HEK293 (cell line): ENCODE data around the gene GGA1.
A peak's percentile ranks its signal among the peaks of the same experiment; 100 is the strongest.

Experiments
- CTCF ChIA-PET: fragments of 350-600 bp; formaldehyde crosslinking; extraction: SDS; loops from one replicate; lab custom pipeline; 2021; ENCODE audit warnings: antibody characterized with exemption; lab: Yijun Ruan, JAX
- POLR2A ChIA-PET: fragments of 300-600 bp; formaldehyde crosslinking; extraction: SDS; loops from one replicate; lab custom pipeline; 2020; ENCODE audit warnings: antibody characterized with exemption, inconsistent platforms; lab: Yijun Ruan, JAX
- H3K27ac ChIP-seq: fragments of 200-500 bp; sonication (Bioruptor generic); 2 replicates; pipeline ENCODE4 v1.5.1; 2014; ENCODE audit warnings: low read depth, low read length, control low read depth, inconsistent platforms; ENCODE audit errors: extremely low read depth
- H3K36me3 ChIP-seq, 2 experiments: fragments of 200-500 bp in 1 of 2; sonication (Bioruptor generic) in 1 of 2; 1 replicate in 1 of 2; 2 replicates in 1 of 2; pipeline ENCODE4 v1.5.1; 2014 to 2017; ENCODE audit warnings: inconsistent platforms in 2 of 2, low read length in 2 of 2; ENCODE audit not compliant: control insufficient read depth in 2 of 2, insufficient read depth in 1 of 2
- H3K4me1 ChIP-seq: fragments of 200-500 bp; sonication (Bioruptor generic); 2 replicates; pipeline ENCODE4 v1.5.1; 2014; ENCODE audit warnings: mild to moderate bottlenecking, low read length, inconsistent platforms; ENCODE audit not compliant: control insufficient read depth, insufficient read depth
- H3K4me3 ChIP-seq: 2 replicates; pipeline ENCODE4 v1.5.1; 2011; ENCODE audit warnings: low read depth, mild to moderate bottlenecking, control low read depth, low read length, moderate library complexity
- H3K9me3 ChIP-seq: fragments of 200-500 bp; sonication (Bioruptor generic); 2 replicates; pipeline ENCODE4 v1.5.1; 2014; ENCODE audit warnings: low read depth, low read length, inconsistent platforms; ENCODE audit not compliant: control insufficient read depth, insufficient read depth
- BCL11B ChIP-seq: fragments of 450-650 bp; formaldehyde crosslinking; IDR thresholded peaks from 2 replicates; pipeline ENCODE4 v1.5.1; 2016; ENCODE audit warnings: low read depth, missing biosample characterization, missing genetic modification characterization
- HIC1 ChIP-seq: fragments of 450-650 bp; formaldehyde crosslinking; IDR thresholded peaks from 2 replicates; pipeline ENCODE4 v1.5.1; 2016; ENCODE audit warnings: missing biosample characterization, missing genetic modification characterization
- IKZF3 ChIP-seq: fragments of 450-650 bp; IDR thresholded peaks from 2 replicates; pipeline ENCODE4 v1.5.0; 2018; ENCODE audit warnings: missing biosample characterization, mild to moderate bottlenecking, missing genetic modification characterization, moderate library complexity
- KLF16 ChIP-seq: fragments of 450-650 bp; formaldehyde crosslinking; IDR thresholded peaks from 2 replicates; pipeline ENCODE4 v1.5.1; 2017; ENCODE audit warnings: missing biosample characterization, missing genetic modification characterization
- KLF7 ChIP-seq: fragments of 450-650 bp; formaldehyde crosslinking; IDR thresholded peaks from 2 replicates; pipeline ENCODE4 v1.5.1; 2016; ENCODE audit warnings: missing biosample characterization, missing genetic modification characterization, borderline replicate concordance
- RBAK ChIP-seq: fragments of 450-650 bp; formaldehyde crosslinking; IDR thresholded peaks from 2 replicates; pipeline ENCODE4 v1.5.1; 2016; ENCODE audit warnings: missing biosample characterization, missing genetic modification characterization
- TSHZ1 ChIP-seq: fragments of 450-650 bp; formaldehyde crosslinking; IDR thresholded peaks from 2 replicates; pipeline ENCODE4 v1.5.1; 2016; ENCODE audit warnings: missing biosample characterization, missing genetic modification characterization, borderline replicate concordance
- ZBTB1 ChIP-seq: fragments of 450-650 bp; formaldehyde crosslinking; IDR thresholded peaks from 2 replicates; pipeline ENCODE4 v1.5.1; 2016; ENCODE audit warnings: missing biosample characterization, missing genetic modification characterization
- ZBTB17 ChIP-seq: fragments of 450-650 bp; formaldehyde crosslinking; IDR thresholded peaks from 2 replicates; pipeline ENCODE4 v1.5.1; 2016; ENCODE audit warnings: missing biosample characterization, missing genetic modification characterization
- ZBTB20 ChIP-seq: fragments of 450-650 bp; formaldehyde crosslinking; IDR thresholded peaks from 2 replicates; pipeline ENCODE4 v1.5.1; 2016; ENCODE audit warnings: missing biosample characterization, missing genetic modification characterization
- ZBTB26 ChIP-seq: fragments of 450-650 bp; formaldehyde crosslinking; optimal IDR thresholded peaks from 2 replicates; pipeline ENCODE3; 2016; ENCODE audit warnings: missing biosample characterization, mild to moderate bottlenecking, missing genetic modification characterization
- ZBTB48 ChIP-seq: fragments of 450-650 bp; formaldehyde crosslinking; IDR thresholded peaks from 2 replicates; pipeline ENCODE4 v1.5.1; 2016; ENCODE audit warnings: missing biosample characterization, missing genetic modification characterization
- ZNF174 ChIP-seq: fragments of 450-650 bp; formaldehyde crosslinking; IDR thresholded peaks from 2 replicates; pipeline ENCODE4 v1.5.0; 2017; ENCODE audit warnings: missing biosample characterization, mild to moderate bottlenecking, missing genetic modification characterization
- ZNF175 ChIP-seq: fragments of 450-650 bp; formaldehyde crosslinking; IDR thresholded peaks from 2 replicates; pipeline ENCODE4 v1.5.1; 2016; ENCODE audit warnings: missing biosample characterization, missing genetic modification characterization
- ZNF214 ChIP-seq: fragments of 450-650 bp; formaldehyde crosslinking; IDR thresholded peaks from 2 replicates; pipeline ENCODE4 v1.5.1; 2017; ENCODE audit warnings: missing biosample characterization, mild to moderate bottlenecking, missing genetic modification characterization, borderline replicate concordance
- ZNF280D ChIP-seq: fragments of 450-650 bp; formaldehyde crosslinking; IDR thresholded peaks from 2 replicates; pipeline ENCODE4 v1.5.1; 2016; ENCODE audit warnings: missing biosample characterization, missing genetic modification characterization
- ZNF488 ChIP-seq: fragments of 450-650 bp; formaldehyde crosslinking; IDR thresholded peaks from 2 replicates; pipeline ENCODE4 v1.5.1; 2016; ENCODE audit warnings: missing biosample characterization, missing genetic modification characterization
- ZNF529 ChIP-seq: fragments of 450-650 bp; formaldehyde crosslinking; IDR thresholded peaks from 2 replicates; pipeline ENCODE4 v1.5.1; 2017; ENCODE audit warnings: missing genetic modification characterization, missing biosample characterization; ENCODE audit not compliant: insufficient replicate concordance
- ZNF555 ChIP-seq: fragments of 450-650 bp; formaldehyde crosslinking; conservative IDR thresholded peaks from 2 replicates; pipeline ENCODE4 v1.5.1; 2017; ENCODE audit warnings: missing biosample characterization, mild to moderate bottlenecking, missing genetic modification characterization, inconsistent platforms
- ZNF629 ChIP-seq: fragments of 450-650 bp; formaldehyde crosslinking; IDR thresholded peaks from 2 replicates; pipeline ENCODE4 v1.5.1; 2017; ENCODE audit warnings: missing biosample characterization, missing genetic modification characterization

GGA1 gene

GRCh38 chr22:37621352-37621860 is 12.8 kb downstream of the GGA1 start:
- no peaks in the 10 kb centered on the region for H3K4me1 ChIP-seq
- no peaks in the 10 kb centered on the region for H3K9me3 ChIP-seq
- ChIA-PET POLR2A (no interaction called here), CTCF (interaction anchor here (0.6 to 3.8 kb wide), 5 partner anchors 12 to 159 kb away, joined by 3 to 18 read pairs (median 4); no protein-coding TSS in a partner anchor)
- TF ChIP-seq ZBTB17 (tag by site-specific recombination) (peak; percentile 55), KLF16 (tag by site-specific recombination) (no peak)
- H3K27ac ChIP-seq: no peak overlapping the region
- no peak overlapping the region for H3K4me3 ChIP-seq
- peaks cover 22 to 87% of the 10 kb centered on the region in 2 experiments; a peak in 2 of 3 replicates for H3K36me3 ChIP-seq

GRCh38 chr22:37623075-37624016 is 14.7 kb downstream of the GGA1 start:
- no peaks in the 10 kb centered on the region for H3K9me3 ChIP-seq
- H3K4me1 ChIP-seq: no peaks in the 10 kb centered on the region
- H3K4me3 ChIP-seq: no peak overlapping the region
- ChIA-PET CTCF (interaction anchor here (0.6 to 3.5 kb wide), 17 partner anchors 9 to 314 kb away, joined by 3 to 20 read pairs (median 4); no protein-coding TSS in a partner anchor), POLR2A (interaction anchor here (1.3 kb wide), 1 partner anchor 11 kb away, joined by 3 read pairs; no protein-coding TSS in a partner anchor)
- peaks cover 15 to 83% of the 10 kb centered on the region in 2 experiments; a peak in 2 of 3 replicates for H3K36me3 ChIP-seq
- no peak overlapping the region for H3K27ac ChIP-seq
- TF ChIP-seq ZNF280D: no peak
- no peak for TF ChIP-seq ZNF529 (tag by site-specific recombination)
- no peak for TF ChIP-seq ZNF174 (tag by site-specific recombination)
- TF ChIP-seq KLF7 (tag by site-specific recombination): no peak
- TF ChIP-seq ZNF555: no peak
- no peak for TF ChIP-seq ZBTB26 (tag by site-specific recombination)
- TF ChIP-seq IKZF3: no peak
- TF ChIP-seq HIC1 (tag by site-specific recombination): no peak
- no peak for TF ChIP-seq ZBTB48 (tag by site-specific recombination)
- no peak for TF ChIP-seq BCL11B
- no peak for TF ChIP-seq ZNF214 (tag by site-specific recombination)
- TF ChIP-seq RBAK (tag by site-specific recombination): no peak
- no peak for TF ChIP-seq ZNF175
- TF ChIP-seq ZBTB1 (tag by site-specific recombination): no peak
- TF ChIP-seq ZNF629 (tag by site-specific recombination): no peak
- TF ChIP-seq ZNF488: no peak
- TF ChIP-seq TSHZ1: no peak
- TF ChIP-seq ZBTB20 (tag by site-specific recombination): peak; percentile 36; the same call in 1 of the 2 replicates
